Brain pericyte (primary cell): ENCODE data around the gene TTLL11.
A peak's percentile ranks its signal among the peaks of the same experiment; 100 is the strongest.
"Not testable (repeated sequence)": the region's sequence is repeated elsewhere in the genome, so short reads cannot be mapped to it uniquely, and the experiment has no call there.

Experiments used
- DNase-seq: peaks from one replicate; pipeline ENCODE4 v3.0.0-alpha.2; 2012; ENCODE audit warnings: low read depth, low spot score

TTLL11 gene

GRCh38 chr9:122125509-122126330, 32.6 kb upstream of the TTLL11 start:
- no peak for DNase-seq

- DNase-seq: peak; percentile 18
Observed at GRCh38 chr9:122125158-122125508, 32.0 kb upstream of the TTLL11 start.

GRCh38 chr9:122124528-122124927, 31.4 kb upstream of the TTLL11 start:
- DNase-seq: no peak

GRCh38 chr9:122124048-122124447, 30.9 kb upstream of the TTLL11 start:
- no peak for DNase-seq

- no peak for DNase-seq
Observed at GRCh38 chr9:122122903-122123632, 30.0 kb upstream of the TTLL11 start.

DNA sequence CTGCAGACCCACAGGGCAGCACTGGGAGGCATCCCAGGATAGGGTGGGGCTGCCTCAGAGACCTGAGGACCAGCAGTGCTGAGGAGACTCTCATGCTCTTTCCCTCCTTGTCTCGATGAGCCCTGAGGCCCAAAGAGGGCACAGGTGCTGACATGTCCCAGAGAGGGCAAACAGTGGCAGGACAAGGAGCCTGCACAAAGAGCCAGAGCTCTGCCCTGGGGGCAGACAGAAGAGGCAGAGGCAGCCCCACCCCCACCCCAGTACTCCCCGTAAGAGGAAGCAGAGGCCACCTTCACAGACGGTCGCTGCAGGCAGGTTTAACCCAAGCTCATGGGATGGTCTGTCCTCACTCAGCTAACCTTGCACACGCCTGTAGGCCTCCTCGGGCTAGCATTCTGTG, 29.4 kb upstream of the TTLL11 start:
- no peak for DNase-seq

- DNase-seq: no peak
Observed at GRCh38 chr9:122121931-122122330, 28.8 kb upstream of the TTLL11 start.

- no peak for DNase-seq
Observed at GRCh38 chr9:122121391-122121790, 28.3 kb upstream of the TTLL11 start.

GRCh38 chr9:122120316-122121071, 27.4 kb upstream of the TTLL11 start:
- DNase-seq: no peak

DNA sequence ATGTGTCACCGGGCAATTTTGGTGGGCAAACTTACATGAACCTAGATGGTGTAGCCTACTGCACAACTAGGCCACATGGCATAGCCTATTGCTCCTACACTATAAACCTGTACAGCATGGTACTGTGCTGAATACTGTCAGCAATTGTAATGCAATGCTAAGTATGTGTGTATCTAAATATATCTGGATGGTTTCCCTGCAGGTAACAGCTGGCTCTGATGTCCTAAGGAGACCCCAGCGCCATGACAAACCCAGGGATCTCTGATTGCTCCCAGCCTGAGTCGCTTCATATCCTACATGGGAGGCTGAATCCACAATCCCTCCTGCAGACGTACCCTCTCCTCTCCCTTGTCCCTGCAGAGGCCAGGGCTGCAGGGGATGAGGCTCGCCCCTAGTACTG, 26.6 kb upstream of the TTLL11 start:
- DNase-seq: no peak

- DNase-seq: no peak
Observed at GRCh38 chr9:122119166-122119521, 26.0 kb upstream of the TTLL11 start.

GRCh38 chr9:122118343-122119165, 25.4 kb upstream of the TTLL11 start:
- DNase-seq: no peak

GRCh38 chr9:122117241-122117640, 24.1 kb upstream of the TTLL11 start:
- not testable (repeated sequence) for DNase-seq

- DNase-seq: no peak
Observed at GRCh38 chr9:122116448-122117173, 23.5 kb upstream of the TTLL11 start.

DNA sequence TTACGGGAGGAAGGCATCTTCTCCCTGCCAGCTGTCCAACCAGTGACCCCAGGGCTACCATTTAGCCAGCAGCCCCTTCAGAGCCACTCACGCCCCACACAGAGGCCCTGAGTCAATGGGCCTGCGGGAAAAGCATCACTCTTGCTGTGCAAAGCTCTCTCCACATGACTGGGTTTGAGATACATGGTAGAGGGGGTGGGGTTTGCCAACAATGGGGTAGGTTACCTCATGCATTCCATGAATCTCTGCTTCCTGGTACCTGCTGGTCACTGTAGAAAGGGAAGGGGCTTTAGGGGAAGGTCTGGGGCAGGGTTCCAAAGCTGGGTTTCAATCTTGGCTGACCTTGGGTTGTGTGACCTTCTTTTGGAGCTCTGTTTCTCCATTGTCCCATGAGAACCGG, 22.9 kb upstream of the TTLL11 start:
- no peak for DNase-seq

DNA sequence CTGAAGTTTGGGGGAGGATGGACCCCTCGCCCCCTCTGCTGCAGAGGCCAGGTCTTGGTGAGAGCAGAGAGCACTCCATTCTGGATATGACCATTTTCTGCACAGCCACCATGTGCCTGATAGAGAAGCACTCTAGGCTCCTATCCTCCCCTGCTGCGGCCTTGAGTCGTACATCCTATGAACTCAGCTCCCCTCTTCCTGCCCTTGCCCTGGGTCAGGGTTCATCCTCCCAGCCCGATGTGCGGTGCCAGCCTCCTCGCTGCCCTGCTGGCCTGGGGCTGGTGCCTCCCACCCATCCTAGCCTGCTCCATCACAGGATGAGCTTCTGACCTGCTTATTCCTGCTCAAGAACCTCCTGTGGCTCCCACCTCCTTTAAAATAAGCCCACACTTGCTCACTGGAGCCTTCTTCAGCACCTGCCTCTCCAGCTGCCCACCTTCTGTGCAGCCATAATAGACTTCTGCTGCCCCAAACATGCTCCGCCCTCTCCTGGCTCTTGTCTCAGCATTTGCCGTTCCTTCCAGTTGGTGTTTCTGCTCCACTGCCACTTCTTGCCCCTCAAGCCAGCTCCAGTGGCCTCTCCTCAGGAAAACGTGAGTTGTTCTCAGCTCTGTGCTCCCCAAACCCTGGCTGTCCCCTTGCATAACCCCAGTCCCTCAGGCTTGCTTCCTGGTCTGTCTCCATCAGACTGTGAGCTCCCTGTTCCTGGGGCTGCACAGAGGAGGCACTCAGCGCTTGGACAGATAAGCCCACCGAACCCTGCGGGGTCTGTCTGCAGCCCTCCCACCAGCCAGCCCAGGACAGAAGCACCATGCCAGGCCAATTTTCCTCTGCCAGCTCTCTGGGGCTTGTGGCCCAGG, 22.3 kb upstream of the TTLL11 start:
- DNase-seq: no peak

DNA sequence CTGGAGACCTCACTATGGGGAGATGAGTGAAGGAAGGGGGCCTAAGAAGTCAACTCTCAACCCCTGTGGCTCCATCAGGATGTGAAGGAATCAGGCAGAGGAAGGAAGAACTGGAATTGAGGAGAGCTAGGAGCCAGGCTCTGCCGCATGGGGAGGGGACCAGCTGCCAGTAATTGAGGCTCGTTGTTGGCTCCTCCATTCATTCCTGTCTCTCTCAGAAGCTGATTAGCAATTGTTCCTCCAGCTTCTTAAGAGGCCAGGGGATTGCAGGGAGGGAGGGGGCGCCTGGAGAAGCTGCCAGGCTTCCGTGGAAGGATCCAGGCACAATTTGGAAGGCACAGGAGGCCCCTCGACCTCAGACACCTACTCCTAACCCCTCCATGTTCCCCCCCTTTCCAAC, 20.5 kb upstream of the TTLL11 start:
- DNase-seq: no peak

DNA sequence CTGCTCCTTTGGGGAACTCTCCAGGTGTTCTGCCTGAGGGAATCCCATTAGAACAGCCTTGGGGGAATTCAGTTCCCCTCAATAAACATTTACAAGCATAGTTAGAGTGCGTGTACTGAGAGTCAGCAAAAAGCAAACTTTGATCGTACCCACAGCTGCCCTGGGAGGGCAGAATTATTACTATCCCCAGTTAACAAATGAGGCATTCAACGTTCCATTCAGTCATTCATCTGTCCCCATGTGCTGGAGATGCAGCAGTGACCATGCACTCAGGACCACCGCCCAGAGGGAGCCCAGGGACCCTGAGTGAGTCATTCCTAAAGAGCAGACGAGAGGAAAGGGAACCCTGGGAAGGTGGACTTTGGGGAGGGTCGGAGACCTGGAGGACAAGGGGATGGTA, 19.1 kb upstream of the TTLL11 start:
- DNase-seq: no peak

DNA sequence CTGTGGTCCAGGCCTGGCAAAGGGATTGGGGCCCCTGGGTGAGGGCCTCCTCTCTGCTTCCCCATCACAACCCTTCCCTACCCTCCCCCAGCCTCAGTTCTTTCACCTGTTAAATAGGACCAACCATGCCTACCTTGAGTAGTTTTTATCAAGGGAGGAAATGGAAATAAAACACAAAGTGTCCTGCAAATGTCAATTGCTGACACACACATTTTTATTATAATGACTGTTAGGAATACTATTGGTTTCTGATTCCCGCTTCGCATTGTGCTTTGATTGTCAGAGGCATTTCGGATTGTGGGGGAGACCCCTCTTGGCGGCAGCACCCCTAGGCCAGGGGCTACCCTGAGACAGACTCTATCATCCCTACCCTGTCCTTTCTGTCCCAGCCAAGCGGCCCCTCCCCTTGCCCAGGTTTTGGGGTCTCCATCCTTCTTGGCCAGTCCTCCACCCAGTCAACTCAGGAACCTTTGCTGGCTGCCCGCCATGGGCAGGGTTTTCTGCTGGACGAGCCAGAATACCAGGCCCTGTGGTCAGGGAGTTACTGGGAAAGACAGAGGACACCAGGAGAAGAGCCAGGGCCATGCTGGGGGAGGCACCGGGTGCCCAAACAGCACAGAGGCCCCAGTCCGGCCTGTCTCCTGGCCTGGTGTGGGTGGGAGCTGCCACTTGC, 18.4 kb upstream of the TTLL11 start:
- no peak for DNase-seq
